DOHH2 (cell line): ENCODE results near the gene TULP4.

Experiments
- H3F3A ChIP-seq: fragments of 200-600 bp; sonication (generic), shearing (Covaris generic); 2 replicates; pipeline ENCODE4 v1.6.0; 2016; ENCODE audit warnings: antibody characterized with exemption, mild to moderate bottlenecking; ENCODE audit not compliant: control insufficient read depth, insufficient read depth
- H3K27ac ChIP-seq: fragments of 200-600 bp; sonication (generic); 2 replicates; pipeline ENCODE4 v1.5.1; 2014; ENCODE audit warnings: low read depth, mild to moderate bottlenecking, low read length, moderate library complexity
- H3K27me3 ChIP-seq: fragments of 200-600 bp; sonication (generic); 2 replicates; pipeline ENCODE4 v1.6.1; 2014; ENCODE audit warnings: mild to moderate bottlenecking, low read length, mixed read lengths; ENCODE audit not compliant: control insufficient read depth
- H3K36me3 ChIP-seq: fragments of 200-600 bp; sonication (generic); 2 replicates; pipeline ENCODE4 v1.6.1; 2014; ENCODE audit warnings: mild to moderate bottlenecking, low read length, moderate library complexity, mixed read lengths; ENCODE audit not compliant: control insufficient read depth
- H3K4me1 ChIP-seq: fragments of 200-600 bp; sonication (generic); 2 replicates; pipeline ENCODE4 v1.6.1; 2014; ENCODE audit warnings: mild to moderate bottlenecking, low read length, mixed read lengths; ENCODE audit not compliant: control insufficient read depth
- H3K4me2 ChIP-seq: fragments of 200-600 bp; sonication (generic); 2 replicates; pipeline ENCODE4 v1.6.0; 2014; ENCODE audit warnings: mild to moderate bottlenecking, low read length, moderate library complexity
- H3K4me3 ChIP-seq: fragments of 200-600 bp; sonication (generic); 2 replicates; pipeline ENCODE4 v1.5.1; 2014; ENCODE audit warnings: mild to moderate bottlenecking, low read length, mixed read lengths
- H3K79me2 ChIP-seq: fragments of 200-600 bp; sonication (generic); 2 replicates; pipeline ENCODE4 v1.6.1; 2014; ENCODE audit warnings: mild to moderate bottlenecking, low read length, mixed read lengths; ENCODE audit not compliant: control insufficient read depth
- H3K9me2 ChIP-seq: fragments of 200-600 bp; sonication (generic); replicated peaks from 2 replicates; pipeline ENCODE4 v1.6.1; 2014; ENCODE audit warnings: mild to moderate bottlenecking, low read length, mixed read lengths; ENCODE audit not compliant: control insufficient read depth
- H3K9me3 ChIP-seq: fragments of 200-600 bp; sonication (generic); 2 replicates; pipeline ENCODE4 v1.6.1; 2014; ENCODE audit warnings: antibody characterized with exemption, low read length, mixed read lengths; ENCODE audit not compliant: control insufficient read depth, insufficient read depth
- H4K20me1 ChIP-seq: fragments of 200-600 bp; sonication (generic); 2 replicates; pipeline ENCODE4 v1.6.0; 2014; ENCODE audit warnings: low read depth, mild to moderate bottlenecking, antibody characterized with exemption, low read length, moderate library complexity; ENCODE audit not compliant: control insufficient read depth, insufficient read depth
- EZH2phosphoT487 ChIP-seq: fragments of 200-600 bp; sonication (generic); IDR thresholded peaks from 2 replicates; pipeline ENCODE4 v1.6.1; 2017; ENCODE audit warnings: borderline replicate concordance, mild to moderate bottlenecking, antibody characterized with exemption, low read length, moderate library complexity, mixed read lengths
- TF ChIP-seq, protein P1 (sequence below): fragments of 200-600 bp; sonication (generic); IDR thresholded peaks from one replicate; pipeline ENCODE4 v1.5.1; 2014; ENCODE audit warnings: antibody characterized with exemption, mild to moderate bottlenecking, low read depth, low read length; ENCODE audit not compliant: poor library complexity, severe bottlenecking

TULP4 gene

GRCh38 chr6:158485431-158485830 is 173.2 kb downstream of the TULP4 start:
- no peak overlapping the region for H3K4me3 ChIP-seq
- no peaks in the 10 kb centered on the region for H3K27me3 ChIP-seq
- H3K9me2 ChIP-seq: no peaks in the 10 kb centered on the region
- no peak overlapping the region for H3K27ac ChIP-seq
- H3K79me2 ChIP-seq: no peaks in the 10 kb centered on the region
- H3F3A ChIP-seq: no peaks in the 10 kb centered on the region
- no peak overlapping the region for H3K4me2 ChIP-seq
- H3K36me3 ChIP-seq: peaks cover 21% of the 10 kb centered on the region; the same call in 1 of the 2 replicates
- H3K4me1 ChIP-seq: no peaks in the 10 kb centered on the region
- no peaks in the 10 kb centered on the region for H3K9me3 ChIP-seq
- TF ChIP-seq EZH2phosphoT487: no peak
- TF ChIP-seq, protein P1, sequence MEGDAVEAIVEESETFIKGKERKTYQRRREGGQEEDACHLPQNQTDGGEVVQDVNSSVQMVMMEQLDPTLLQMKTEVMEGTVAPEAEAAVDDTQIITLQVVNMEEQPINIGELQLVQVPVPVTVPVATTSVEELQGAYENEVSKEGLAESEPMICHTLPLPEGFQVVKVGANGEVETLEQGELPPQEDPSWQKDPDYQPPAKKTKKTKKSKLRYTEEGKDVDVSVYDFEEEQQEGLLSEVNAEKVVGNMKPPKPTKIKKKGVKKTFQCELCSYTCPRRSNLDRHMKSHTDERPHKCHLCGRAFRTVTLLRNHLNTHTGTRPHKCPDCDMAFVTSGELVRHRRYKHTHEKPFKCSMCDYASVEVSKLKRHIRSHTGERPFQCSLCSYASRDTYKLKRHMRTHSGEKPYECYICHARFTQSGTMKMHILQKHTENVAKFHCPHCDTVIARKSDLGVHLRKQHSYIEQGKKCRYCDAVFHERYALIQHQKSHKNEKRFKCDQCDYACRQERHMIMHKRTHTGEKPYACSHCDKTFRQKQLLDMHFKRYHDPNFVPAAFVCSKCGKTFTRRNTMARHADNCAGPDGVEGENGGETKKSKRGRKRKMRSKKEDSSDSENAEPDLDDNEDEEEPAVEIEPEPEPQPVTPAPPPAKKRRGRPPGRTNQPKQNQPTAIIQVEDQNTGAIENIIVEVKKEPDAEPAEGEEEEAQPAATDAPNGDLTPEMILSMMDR: no peak
- H4K20me1 ChIP-seq: no peaks in the 10 kb centered on the region

GRCh38 chr6:158487495-158487894 is 175.2 kb downstream of the TULP4 start:
- Histone ChIP-seq H3K4me3 (no peak overlapping the region), H3K9me2 (no peaks in the 10 kb centered on the region), H3K79me2 (no peaks in the 10 kb centered on the region), H3K9me3 (no peaks in the 10 kb centered on the region), H3K27me3 (no peaks in the 10 kb centered on the region), H3K4me2 (no peak overlapping the region), H4K20me1 (no peaks in the 10 kb centered on the region), H3K27ac (no peak overlapping the region), H3K4me1 (no peaks in the 10 kb centered on the region), H3F3A (no peaks in the 10 kb centered on the region), H3K36me3 (peaks cover 6% of the 10 kb centered on the region; the same call in 1 of the 2 replicates)
- TF ChIP-seq, protein P1: no peak

DNA sequence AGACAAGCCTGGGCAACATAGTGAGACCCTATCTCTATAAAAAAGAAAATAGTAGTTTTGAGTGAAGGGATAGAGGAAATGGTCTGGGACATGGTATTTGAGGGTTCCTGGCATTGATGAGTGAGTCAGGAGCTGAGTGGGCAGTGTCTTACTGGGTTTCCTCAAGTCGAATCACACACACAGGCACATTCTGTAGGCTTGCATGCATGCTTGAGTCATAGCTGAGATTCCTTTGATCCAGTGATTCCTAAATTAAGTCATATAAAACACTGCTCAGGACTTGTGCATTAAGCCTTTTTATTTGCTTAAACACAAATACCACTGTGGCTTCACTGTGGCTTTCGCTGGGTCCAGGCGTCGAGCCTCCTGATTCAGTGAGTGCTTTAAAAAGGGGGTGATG is 175.8 kb downstream of the TULP4 start:
- H3K9me3 ChIP-seq: no peaks in the 10 kb centered on the region
- H4K20me1 ChIP-seq: no peaks in the 10 kb centered on the region
- H3K79me2 ChIP-seq: no peaks in the 10 kb centered on the region
- no peaks in the 10 kb centered on the region for H3K9me2 ChIP-seq
- H3K4me3 ChIP-seq: no peak overlapping the region
- no peak overlapping the region for H3K27ac ChIP-seq
- H3F3A ChIP-seq: no peaks in the 10 kb centered on the region
- peaks cover 6% of the 10 kb centered on the region; the same call in 1 of the 2 replicates for H3K36me3 ChIP-seq
- H3K4me1 ChIP-seq: no peaks in the 10 kb centered on the region
- no peak for TF ChIP-seq EZH2phosphoT487
- TF ChIP-seq, protein P1: no peak
- H3K4me2 ChIP-seq: no peak overlapping the region
- H3K27me3 ChIP-seq: no peaks in the 10 kb centered on the region

GRCh38 chr6:158489441-158489840 is 177.2 kb downstream of the TULP4 start:
- Histone ChIP-seq H3K36me3 (peaks cover 3% of the 10 kb centered on the region; the same call in 1 of the 2 replicates), H3K79me2 (no peaks in the 10 kb centered on the region)

More at GRCh38 chr6:158489441-158489840, 177.2 kb downstream of the TULP4 start:
- no peaks in the 10 kb centered on the region for H3K27me3 ChIP-seq
- no peaks in the 10 kb centered on the region for H3K9me2 ChIP-seq
- no peaks in the 10 kb centered on the region for H3K9me3 ChIP-seq
- H3K4me3 ChIP-seq: no peak overlapping the region
- H3K4me2 ChIP-seq: no peak overlapping the region
- H4K20me1 ChIP-seq: no peaks in the 10 kb centered on the region
- TF ChIP-seq EZH2phosphoT487: no peak
- TF ChIP-seq, protein P1: no peak
- no peaks in the 10 kb centered on the region for H3F3A ChIP-seq
- H3K4me1 ChIP-seq: no peaks in the 10 kb centered on the region
- no peak overlapping the region for H3K27ac ChIP-seq
